ENCODE results near the gene GLTP.

- no peak for TF ChIP-seq EZH2phosphoT487 (IDR thresholded peaks at IDR 0.05; ENCODE audit: low read depth, severe bottlenecking, unreplicated experiment)
- no peak for TF ChIP-seq CTCF (IDR thresholded peaks at IDR 0.05; ENCODE audit: poor library complexity)
- TF ChIP-seq EZH2 (IDR thresholded peaks at IDR 0.05; ENCODE audit: borderline replicate concordance): no peak
Observed at GRCh38 chr12:109910254-109910968, 30.1 kb upstream of the GLTP start.
